ENCODE results near the gene PSMA1. TPM values are rescaled to one million over a fixed set of nuclear protein-coding genes. Genes with fewer than 3 reads are reported as not detected.

PSMA1 gene
- total RNA-seq, 4 donors from 2014 or later: 100 to 148 (median 127) TPM

DNA sequence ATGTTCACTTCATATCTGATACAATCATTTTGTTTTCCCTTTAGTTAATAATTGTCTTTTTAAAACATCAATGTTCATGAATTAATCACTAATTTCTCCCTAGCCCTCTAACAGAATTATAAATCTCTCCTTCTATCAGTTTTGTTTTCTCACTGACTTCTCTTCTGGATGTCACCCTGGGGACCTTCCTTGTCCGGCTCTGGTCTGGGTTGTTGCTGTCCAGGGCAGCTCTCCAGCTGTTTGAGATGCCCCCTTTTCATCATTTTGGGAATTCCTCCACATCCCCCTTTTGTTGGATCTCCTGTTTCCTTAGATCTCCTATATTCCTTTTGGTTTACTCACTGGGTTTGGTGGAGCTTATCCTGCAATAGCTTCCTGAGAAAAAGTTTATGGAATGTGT, 35.6 kb upstream of the PSMA1 start:
- DNase-seq: no peak
- 64 to 71% methylated on average over 1 of the region's 1 CpG for WGBS, 2 donors
- no peaks in the 10 kb centered on the region for H3K36me3 ChIP-seq
- no peaks in the 10 kb centered on the region for H3K27me3 ChIP-seq
- no peak overlapping the region for H3K4me3 ChIP-seq (replicated peaks in 1 of 3)
- no peak overlapping the region for H3K27ac ChIP-seq
- TF ChIP-seq, protein P1, sequence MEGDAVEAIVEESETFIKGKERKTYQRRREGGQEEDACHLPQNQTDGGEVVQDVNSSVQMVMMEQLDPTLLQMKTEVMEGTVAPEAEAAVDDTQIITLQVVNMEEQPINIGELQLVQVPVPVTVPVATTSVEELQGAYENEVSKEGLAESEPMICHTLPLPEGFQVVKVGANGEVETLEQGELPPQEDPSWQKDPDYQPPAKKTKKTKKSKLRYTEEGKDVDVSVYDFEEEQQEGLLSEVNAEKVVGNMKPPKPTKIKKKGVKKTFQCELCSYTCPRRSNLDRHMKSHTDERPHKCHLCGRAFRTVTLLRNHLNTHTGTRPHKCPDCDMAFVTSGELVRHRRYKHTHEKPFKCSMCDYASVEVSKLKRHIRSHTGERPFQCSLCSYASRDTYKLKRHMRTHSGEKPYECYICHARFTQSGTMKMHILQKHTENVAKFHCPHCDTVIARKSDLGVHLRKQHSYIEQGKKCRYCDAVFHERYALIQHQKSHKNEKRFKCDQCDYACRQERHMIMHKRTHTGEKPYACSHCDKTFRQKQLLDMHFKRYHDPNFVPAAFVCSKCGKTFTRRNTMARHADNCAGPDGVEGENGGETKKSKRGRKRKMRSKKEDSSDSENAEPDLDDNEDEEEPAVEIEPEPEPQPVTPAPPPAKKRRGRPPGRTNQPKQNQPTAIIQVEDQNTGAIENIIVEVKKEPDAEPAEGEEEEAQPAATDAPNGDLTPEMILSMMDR (IDR thresholded peaks at IDR 0.05): no peak
- TF ChIP-seq POLR2A (IDR thresholded peaks at IDR 0.05): no peak
- intact Hi-C loops (cut with DNase I): no loop called here
- H3K4me1 ChIP-seq: no peaks in the 10 kb centered on the region
- no peaks in the 10 kb centered on the region for H3K9me3 ChIP-seq

DNA sequence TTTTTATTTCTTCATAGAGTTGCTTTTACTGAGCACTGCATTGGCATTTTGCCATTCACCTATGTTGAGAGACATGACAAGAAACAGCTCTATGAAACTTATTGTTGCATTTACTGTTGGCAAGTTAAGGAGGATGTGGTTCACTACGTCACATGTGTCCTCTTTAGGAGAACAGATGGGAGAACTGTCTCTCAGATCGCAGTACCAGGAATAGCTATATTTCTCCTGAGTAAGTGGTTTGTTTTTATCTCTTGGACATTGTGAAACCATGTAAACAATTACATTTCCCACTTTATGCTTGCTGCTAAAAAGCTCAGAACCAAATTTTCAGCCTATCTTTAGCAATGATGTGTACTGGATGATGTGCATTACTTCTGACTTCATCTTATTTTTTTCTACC, 34.8 kb upstream of the PSMA1 start:
- WGBS, 2 donors: 75 to 77% methylated on average over 2 of the region's 2 CpGs
- no peak overlapping the region for H3K4me3 ChIP-seq (replicated peaks in 1 of 3)
- DNase-seq: no peak

DNA sequence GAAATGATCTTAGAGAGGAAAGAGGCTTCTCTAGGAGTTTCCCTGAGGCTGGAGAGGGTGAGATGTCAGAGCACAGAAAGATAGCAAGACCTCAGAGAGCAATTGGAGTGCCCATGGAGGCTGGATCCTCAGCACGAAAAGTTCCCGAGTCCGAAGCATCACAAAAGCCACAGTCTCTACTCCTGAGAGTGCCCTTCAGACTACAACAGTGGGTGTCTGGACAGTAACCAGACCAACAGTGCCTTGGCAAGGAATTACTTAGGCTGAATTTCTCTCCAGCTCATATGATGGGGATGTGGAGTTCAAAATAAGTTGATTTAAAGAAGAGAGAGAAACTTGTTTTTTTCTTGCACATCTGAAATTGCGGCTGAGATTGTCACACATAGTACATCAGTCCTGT, 31.9 kb upstream of the PSMA1 start:
- WGBS, 2 donors: 77 to 83% methylated on average over 4 of the region's 4 CpGs
- Histone ChIP-seq H3K27ac (no peak overlapping the region), H3K9me3 (no peaks in the 10 kb centered on the region), H3K4me1 (no peaks in the 10 kb centered on the region), H3K36me3 (no peaks in the 10 kb centered on the region), H3K4me3 (replicated peaks in 1 of 3) (no peak overlapping the region), H3K27me3 (no peaks in the 10 kb centered on the region)
- DNase-seq: no peak
- intact Hi-C loops (cut with DNase I): no loop called here
- TF ChIP-seq, protein P1 (IDR thresholded peaks at IDR 0.05): no peak
- TF ChIP-seq POLR2A (IDR thresholded peaks at IDR 0.05): no peak

More for the DNA sequence above, 34.8 kb upstream of the PSMA1 start:
- H3K27ac ChIP-seq: no peak overlapping the region
- H3K9me3 ChIP-seq: no peaks in the 10 kb centered on the region
- intact Hi-C loops (cut with DNase I): no loop called here
- H3K4me1 ChIP-seq: no peaks in the 10 kb centered on the region
- no peaks in the 10 kb centered on the region for H3K36me3 ChIP-seq
- H3K27me3 ChIP-seq: no peaks in the 10 kb centered on the region
- no peak for TF ChIP-seq POLR2A (IDR thresholded peaks at IDR 0.05)
- TF ChIP-seq, protein P1 (IDR thresholded peaks at IDR 0.05): no peak

DNA sequence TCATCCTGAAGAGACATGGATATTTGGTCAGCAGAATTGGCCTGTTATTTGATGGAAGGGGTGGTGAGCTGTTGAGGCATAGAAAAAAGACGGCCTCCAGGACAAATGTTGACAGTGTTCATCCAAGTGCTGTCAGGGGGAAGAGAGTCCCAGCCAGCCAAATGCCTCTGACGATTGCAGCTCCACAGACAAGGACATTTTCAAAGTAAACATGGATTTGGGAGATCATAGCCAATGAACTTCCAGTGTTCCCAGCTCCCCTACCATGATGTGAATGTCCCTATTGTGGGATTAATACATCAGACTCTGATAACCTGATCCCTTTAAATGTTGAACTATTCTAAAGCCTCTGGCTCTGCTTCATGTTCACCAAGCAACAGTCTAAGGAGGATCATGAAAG, 31.2 kb upstream of the PSMA1 start:
- no peak overlapping the region for H3K27ac ChIP-seq

DNA sequence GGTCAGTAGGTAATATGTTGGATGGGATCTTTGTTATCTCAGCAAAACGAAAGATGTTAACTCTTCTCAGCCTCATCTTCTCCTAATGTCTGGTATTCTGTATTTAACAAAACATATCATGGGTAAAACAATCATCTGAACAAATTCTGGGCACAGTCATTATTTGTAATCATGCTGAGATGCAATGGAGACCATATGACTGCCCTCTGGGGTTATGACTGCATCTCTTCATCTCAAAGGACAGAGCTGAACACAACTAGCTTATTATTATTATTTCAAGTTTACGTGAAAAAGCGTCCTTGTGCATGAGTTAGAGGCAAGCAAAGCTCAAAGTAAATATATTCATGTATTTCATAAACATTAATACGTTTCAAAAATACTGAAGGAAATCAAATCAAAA, 29.7 kb upstream of the PSMA1 start:
- Histone ChIP-seq H3K9me3 (no peaks in the 10 kb centered on the region), H3K4me3 (replicated peaks in 1 of 3) (no peak overlapping the region), H3K36me3 (no peaks in the 10 kb centered on the region), H3K4me1 (no peaks in the 10 kb centered on the region), H3K27me3 (no peaks in the 10 kb centered on the region), H3K27ac (no peak overlapping the region)
- no peak for DNase-seq
- TF ChIP-seq POLR2A (IDR thresholded peaks at IDR 0.05): no peak
- TF ChIP-seq, protein P1 (IDR thresholded peaks at IDR 0.05): no peak
- intact Hi-C loops (cut with DNase I): no loop called here
- WGBS, 2 donors: 92% methylated on average over 4 of the region's 4 CpGs

More for the DNA sequence above, 31.2 kb upstream of the PSMA1 start:
- DNase-seq: no peak
- no peaks in the 10 kb centered on the region for H3K9me3 ChIP-seq
- intact Hi-C loops (cut with DNase I): no loop called here
- no peaks in the 10 kb centered on the region for H3K4me1 ChIP-seq
- WGBS, 2 donors: 30 to 38% methylated on average over 2 of the region's 2 CpGs
- H3K36me3 ChIP-seq: no peaks in the 10 kb centered on the region
- H3K27me3 ChIP-seq: no peaks in the 10 kb centered on the region
- TF ChIP-seq, protein P1 (IDR thresholded peaks at IDR 0.05): no peak
- no peak for TF ChIP-seq POLR2A (IDR thresholded peaks at IDR 0.05)
- no peak overlapping the region for H3K4me3 ChIP-seq (replicated peaks in 1 of 3)

Measured in thyroid gland (tissue), 4 donors.